HG03139 (cell line): ENCODE results near the gene CDIPT.

ENCODE experiments used
- ATAC-seq: cut with Tn5 transposase; IDR thresholded peaks from one replicate; pipeline ENCODE4 v1.9.1; 2021; ENCODE audit not compliant: unreplicated experiment

CDIPT gene

GRCh38 chr16:29811896-29812665 is 50.9 kb downstream of the CDIPT start, which contains the start of gene PRRT2:
Gene PRRT2, plus strand, starts transcription at chr16:29812193. Its CDS starts 862 bp downstream, at chr16:29813055.
- ATAC-seq, result no peak

DNA sequence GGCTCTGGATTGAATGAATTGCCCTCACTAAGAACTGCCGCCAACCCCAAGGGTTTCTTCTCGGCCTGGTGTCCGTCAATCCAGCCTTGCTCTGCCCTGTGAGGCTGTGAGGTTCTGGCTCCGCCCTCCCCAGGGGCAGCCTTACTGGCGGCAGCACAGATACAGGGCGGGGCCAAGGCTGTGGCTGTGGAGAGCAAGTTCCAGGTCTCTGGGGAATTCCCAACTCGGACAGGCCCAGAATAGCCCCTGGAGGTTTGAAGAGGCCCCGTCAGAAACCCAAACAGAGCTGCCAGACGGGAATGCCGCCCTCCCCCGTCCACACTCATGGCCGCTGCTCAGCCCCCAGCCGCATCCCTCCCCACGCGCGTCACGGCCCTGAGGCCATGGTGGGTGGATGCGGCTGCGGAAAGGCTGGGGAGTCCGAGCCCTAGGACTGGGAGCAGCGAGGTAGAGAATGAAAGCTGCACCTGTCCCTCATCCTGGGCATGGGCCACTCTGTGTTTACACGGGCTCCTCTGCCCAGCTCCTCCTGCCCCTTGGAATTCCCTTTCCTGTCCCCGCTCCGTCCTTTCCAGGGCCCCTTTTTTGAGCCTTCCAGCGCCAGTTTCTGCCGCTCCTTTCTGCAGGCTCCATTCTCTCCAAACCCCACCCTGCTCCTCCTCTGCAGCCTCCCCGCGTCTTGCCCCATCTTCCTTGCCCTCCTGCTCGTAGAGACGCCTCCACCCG is 51.7 kb downstream of the CDIPT start:
- no peak for ATAC-seq

DNA sequence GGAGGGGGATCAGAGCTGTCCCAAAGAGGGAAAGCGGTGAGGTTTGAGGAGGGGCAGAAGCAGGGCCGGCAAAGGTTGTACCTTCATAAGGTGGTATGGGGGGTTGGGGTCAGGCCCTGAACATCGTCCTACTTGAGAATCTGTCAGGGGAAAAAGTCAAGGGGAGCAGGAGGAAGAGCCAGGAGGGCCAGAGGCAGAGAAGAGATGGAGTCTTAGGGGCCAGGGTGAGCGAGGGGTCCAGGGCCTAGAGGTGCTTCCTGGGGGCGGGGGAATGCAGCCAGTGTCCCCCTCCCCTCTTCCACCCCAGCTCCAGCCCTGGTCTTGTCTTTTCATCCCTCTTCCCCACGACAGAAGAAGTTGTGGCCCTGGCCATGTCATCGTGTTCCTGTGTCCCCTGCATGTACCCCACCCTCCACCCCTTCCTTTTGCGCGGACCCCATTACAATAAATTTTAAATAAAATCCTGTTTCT is 52.3 kb downstream of the CDIPT start:
- ATAC-seq, result no peak

DNA sequence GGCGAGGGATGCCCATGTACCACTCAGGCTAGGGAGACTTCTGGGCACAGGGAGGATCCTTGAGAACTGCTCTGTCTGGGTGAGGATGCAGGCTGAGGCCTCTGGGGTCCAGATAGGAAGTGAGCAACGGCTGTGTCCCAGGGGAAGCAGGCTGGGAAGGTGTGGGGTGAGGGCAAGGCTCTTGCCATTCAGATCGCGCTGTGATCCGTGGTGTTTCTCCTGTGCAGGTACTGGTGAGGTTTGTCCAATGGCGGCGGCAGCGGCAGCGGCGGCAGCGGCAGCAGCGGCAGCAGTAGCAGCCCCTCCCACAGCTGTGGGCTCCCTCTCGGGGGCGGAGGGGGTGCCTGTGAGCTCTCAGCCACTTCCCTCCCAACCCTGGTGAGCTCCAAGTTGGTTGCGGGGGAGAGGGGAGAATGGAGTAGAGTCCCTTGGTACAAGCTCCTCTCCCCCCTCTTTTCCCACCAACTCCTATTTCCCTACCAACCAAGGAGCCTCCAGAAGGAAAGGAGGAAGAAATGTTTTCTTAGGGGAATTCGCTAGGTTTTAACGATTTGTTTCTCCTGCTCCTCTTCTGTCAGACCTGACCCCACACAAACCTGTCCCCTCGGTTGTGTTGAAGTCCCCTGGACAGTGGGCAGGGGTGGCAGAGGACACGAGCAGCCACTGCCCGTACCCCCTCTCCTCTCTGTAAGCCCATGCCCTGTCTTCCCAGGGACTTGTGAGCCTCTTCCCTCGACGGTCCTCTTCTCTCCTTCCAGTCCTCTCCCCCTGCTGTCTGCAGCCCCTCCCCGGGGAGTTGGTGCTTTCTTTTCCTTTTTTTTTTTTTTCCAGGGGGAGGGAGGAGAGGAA is 53.0 kb downstream of the CDIPT start:
- ATAC-seq, result no peak

GRCh38 chr16:29809031-29809747 is 53.8 kb downstream of the CDIPT start:
- ATAC-seq, result no peak
